Gastrocnemius medialis (tissue), 4 donors: ENCODE results near the gene ARMC2. TPM values are rescaled to one million over a fixed set of nuclear protein-coding genes. Genes with fewer than 3 reads are reported as not detected.

ENCODE experiments used
- ATAC-seq, 2 donors: fragments of 150-250 bp; one replicate each; pipeline ENCODE4 v1.9.1; 2016
- DNase-seq, 2 donors: peaks; one replicate each; pipeline ENCODE4 v3.0.0-alpha.2; 2019
- H3K27ac ChIP-seq, 4 donors: fragments of 200-600 bp; sonication (generic); 1 replicate in 1 of 4; 2 replicates in 3 of 4; pipeline ENCODE4 v1.5.1; 2016 to 2018; ENCODE audit warnings: mild to moderate bottlenecking in 2 of 4, moderate library complexity in 1 of 4
- H3K27me3 ChIP-seq, 3 donors: fragments of 200-600 bp; sonication (generic) in 2 of 3; 1 replicate in 1 of 3; 2 replicates in 2 of 3; pipeline versions ENCODE4 v1.5.1 to v1.6.0; 2016 to 2019; ENCODE audit warnings: mild to moderate bottlenecking in 1 of 3, moderate library complexity in 1 of 3
- H3K36me3 ChIP-seq, 2 donors: fragments of 200-600 bp; sonication (generic) in 1 of 2; one replicate each; pipeline ENCODE4 v1.5.1; 2017 to 2018
- H3K4me1 ChIP-seq, 2 donors: fragments of 200-600 bp; sonication (generic) in 1 of 2; one replicate each; pipeline ENCODE4 v1.5.1; 2016 to 2017; ENCODE audit warnings: mild to moderate bottlenecking in 2 of 2
- H3K4me3 ChIP-seq, 4 donors: fragments of 200-600 bp; sonication (generic) in 3 of 4; 1 replicate in 1 of 4; 2 replicates in 3 of 4; pipeline ENCODE4 v1.5.1; 2016 to 2019; ENCODE audit warnings: mild to moderate bottlenecking in 2 of 4
- H3K9me3 ChIP-seq, 3 donors: fragments of 200-600 bp; sonication (generic) in 2 of 3; 1 replicate in 1 of 3; 2 replicates in 2 of 3; pipeline ENCODE4 v1.5.1; 2016 to 2019
- CTCF ChIP-seq, 5 experiments: fragments of 450-650 bp in 3 of 5; fragments of 200-600 bp in 2 of 5; sonication (generic) in 2 of 5; IDR thresholded peaks in 4 of 5; conservative IDR thresholded peaks in 1 of 5; 1 replicate in 4 of 5; 2 replicates in 1 of 5; pipeline ENCODE4 v1.5.1; 2016 to 2019; ENCODE audit warnings: antibody characterized with exemption in 5 of 5, mild to moderate bottlenecking in 3 of 5, moderate library complexity in 3 of 5
- POLR2A ChIP-seq, 2 donors: fragments of 450-650 bp; IDR thresholded peaks; one replicate each; pipeline ENCODE4 v1.6.1; 2017; ENCODE audit warnings: antibody characterized with exemption in 2 of 2, mild to moderate bottlenecking in 2 of 2, moderate library complexity in 2 of 2
- in situ Hi-C, 4 donors: fragments of 200-750 bp; cut with MboI; loops; one replicate each; pipeline versions ENCODE4 v1.15.0 to v1.8.0; 2017; ENCODE audit warnings: low sequenced_read_pairs in 4 of 4
- intact Hi-C: fragments of 100-400 bp; cut with DNase I; formaldehyde crosslinking; loops from one replicate; pipeline ENCODE4 v1.15.1; 2023; ENCODE audit warnings: low total_unique reads
- total RNA-seq, 4 donors: library from RNA; depleted of rRNA; stranded (reverse); fragments of >200 nt; gene quantifications; one replicate each; pipeline versions ENCODE4 v1.1.0 to v1.2.3, GENCODE V29; 2016

The ARMC2 gene
- total RNA-seq, 4 donors from 2014 or later, result 0.20 to 1.8 (median 0.56) TPM

GRCh38 chr6:109006818-109007217 lies 158.6 kb downstream of the ARMC2 start:
- Histone ChIP-seq H3K36me3 (no peaks in the 10 kb centered on the region), H3K4me3 (peak overlapping the region in 3 of 4 donors; percentile 60 to 82 (median 73)), H3K4me1 (peaks cover 71 to 72% of the 10 kb centered on the region in 2 donors), H3K27me3 (no peaks in the 10 kb centered on the region), H3K27ac (peak overlapping the region; percentile 92 to 98 (median 95)), H3K9me3 (no peaks in the 10 kb centered on the region)
- DNase-seq (no peak), ATAC-seq (no peak)
- in situ Hi-C loops (loop anchor here in 1 of 4 donors (10.0 kb wide), 1 partner anchor 58 kb away; no protein-coding TSS in a partner anchor), intact Hi-C loops (loop anchor here (5.0 to 10.0 kb wide), 4 partner anchors 45 to 932 kb away; partner anchors contain the start of genes OSTM1 and ZBTB24)
- TF ChIP-seq POLR2A (IDR thresholded peaks at IDR 0.05) (no peak), CTCF (IDR thresholded peaks at IDR 0.05 in 4 of 5, conservative IDR thresholded peaks at IDR 0.05 in 1 of 5) (no peak)

GRCh38 chr6:109007521-109007920 lies 159.3 kb downstream of the ARMC2 start:
- in situ Hi-C loops, result loop anchor here in 1 of 4 donors (10.0 kb wide), 1 partner anchor 57 kb away; no protein-coding TSS in a partner anchor
- TF ChIP-seq POLR2A (IDR thresholded peaks at IDR 0.05) (no peak), CTCF (IDR thresholded peaks at IDR 0.05 in 4 of 5, conservative IDR thresholded peaks at IDR 0.05 in 1 of 5) (no peak)
- no peaks in the 10 kb centered on the region for H3K27me3 ChIP-seq
- H3K9me3 ChIP-seq, result no peaks in the 10 kb centered on the region
- no peaks in the 10 kb centered on the region for H3K36me3 ChIP-seq
- intact Hi-C loops, result loop anchor here (5.0 to 10.0 kb wide), 4 partner anchors 45 to 933 kb away; partner anchors contain the start of genes OSTM1 and ZBTB24
- peaks cover 69 to 70% of the 10 kb centered on the region in 2 donors for H3K4me1 ChIP-seq
- peak overlapping the region; percentile 60 to 89 (median 78) for H3K4me3 ChIP-seq
- DNase-seq (no peak), ATAC-seq (no peak)
- H3K27ac ChIP-seq, result peak overlapping the region; percentile 92 to 98 (median 95)

- no peak for ATAC-seq
- intact Hi-C loops, result loop anchor here (2.0 to 10.0 kb wide), 5 partner anchors 44 to 933 kb away; partner anchors contain the start of genes CEP57L1, OSTM1, SESN1 and ZBTB24
- H3K27me3 ChIP-seq, result no peaks in the 10 kb centered on the region
Measured at GRCh38 chr6:109008054-109008453, 159.8 kb downstream of the ARMC2 start.

GRCh38 chr6:109008537-109009235 lies 160.5 kb downstream of the ARMC2 start:
- Histone ChIP-seq H3K36me3 (no peaks in the 10 kb centered on the region), H3K27ac (peak overlapping the region; percentile 92 to 98 (median 95)), H3K4me1 (peaks cover 59 to 62% of the 10 kb centered on the region in 2 donors), H3K9me3 (no peaks in the 10 kb centered on the region), H3K27me3 (no peaks in the 10 kb centered on the region), H3K4me3 (peak overlapping the region; percentile 60 to 89 (median 78))
- TF ChIP-seq CTCF (IDR thresholded peaks at IDR 0.05 in 4 of 5, conservative IDR thresholded peaks at IDR 0.05 in 1 of 5) (no peak), POLR2A (IDR thresholded peaks at IDR 0.05) (no peak)
- in situ Hi-C loops, result loop anchor here in 1 of 4 donors (10.0 kb wide), 1 partner anchor 56 kb away; no protein-coding TSS in a partner anchor
- intact Hi-C loops, result loop anchor here (1.0 to 10.0 kb wide), 6 partner anchors 44 to 934 kb away; partner anchors contain the start of genes CEP57L1, OSTM1, SESN1 and ZBTB24
- DNase-seq, result no peak
- peak; percentile 34 to 40 for ATAC-seq

More at GRCh38 chr6:109008054-109008453, 159.8 kb downstream of the ARMC2 start:
- Histone ChIP-seq H3K27ac (peak overlapping the region; percentile 92 to 98 (median 95)), H3K4me1 (peaks cover 64 to 65% of the 10 kb centered on the region in 2 donors), H3K4me3 (peak overlapping the region; percentile 60 to 89 (median 78)), H3K9me3 (no peaks in the 10 kb centered on the region), H3K36me3 (no peaks in the 10 kb centered on the region)
- in situ Hi-C loops, result loop anchor here in 1 of 4 donors (10.0 kb wide), 1 partner anchor 57 kb away; no protein-coding TSS in a partner anchor
- DNase-seq, result no peak
- TF ChIP-seq POLR2A (IDR thresholded peaks at IDR 0.05) (no peak), CTCF (IDR thresholded peaks at IDR 0.05 in 4 of 5, conservative IDR thresholded peaks at IDR 0.05 in 1 of 5) (no peak)
